ENCODE measurements around the gene CXADR. TPM values are rescaled to one million over a fixed set of nuclear protein-coding genes. Genes with fewer than 3 reads are reported as not detected.
"Not testable (repeated sequence)": the region's sequence is repeated elsewhere in the genome, so short reads cannot be mapped to it uniquely, and the experiment has no call there.

Gene CXADR
- total and polyA plus RNA-seq, 9 donors = 0.32 to 3.6 (median 0.59) TPM

DNA sequence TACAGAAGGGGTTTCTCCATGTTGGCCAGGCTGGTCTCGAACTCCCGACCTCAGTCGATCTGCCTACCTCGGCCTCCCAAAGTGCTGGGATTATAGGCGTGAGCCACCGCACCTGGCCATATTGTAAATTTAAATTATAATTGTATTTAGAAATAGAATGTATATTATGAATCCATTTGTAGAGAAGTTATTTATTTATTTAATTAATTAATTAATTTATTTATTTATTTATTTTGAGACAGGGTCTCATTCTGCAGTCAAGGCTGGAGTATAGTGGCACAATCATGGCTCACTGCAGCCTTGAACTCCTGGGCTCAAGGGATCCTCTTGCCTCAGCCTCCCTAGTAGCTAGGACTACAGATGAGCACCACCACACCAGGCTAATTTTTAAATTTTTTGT is 34.7 kb upstream of the CXADR start:
- H3K27me3 ChIP-seq (ENCODE audit: control insufficient read depth, insufficient read depth, low read length) = not testable (repeated sequence)
- no CpG with 5 or more reads among the region's 6 CpGs for WGBS (ENCODE audit: insufficient coverage)

DNA sequence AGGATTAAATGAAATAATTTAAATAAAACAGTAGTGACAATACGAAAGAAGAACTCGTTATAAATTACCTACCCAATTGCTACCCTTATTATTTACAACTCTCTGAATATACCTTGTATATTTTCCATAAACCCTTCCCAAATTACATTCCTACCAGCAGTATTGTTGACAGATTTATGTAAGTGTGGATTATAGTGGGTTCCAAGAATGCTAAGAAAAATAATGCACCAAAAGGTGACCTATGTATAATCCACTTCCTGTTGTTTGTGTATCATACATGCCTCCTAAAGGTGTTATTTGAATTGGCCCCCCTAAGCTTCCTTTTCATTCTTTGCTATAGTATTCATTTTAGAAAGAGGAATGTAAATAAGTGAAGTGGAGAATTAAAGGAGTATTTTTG is 33.2 kb upstream of the CXADR start:
- Histone ChIP-seq H3K9me3 (replicated peaks; ENCODE audit: control insufficient read depth, low read depth, low read length) (no peaks in the 10 kb centered on the region), H3K27ac (ENCODE audit: low read length) (no peak overlapping the region), H3K36me3 (ENCODE audit: control insufficient read depth, insufficient read depth, low read length) (no peaks in the 10 kb centered on the region), H3K4me1 (ENCODE audit: control insufficient read depth, insufficient read depth, low read length) (no peaks in the 10 kb centered on the region), H3K4me3 (ENCODE audit: low read length) (no peak overlapping the region), H3K27me3 (ENCODE audit: control insufficient read depth, insufficient read depth, low read length) (no peaks in the 10 kb centered on the region)
- no CpG with 5 or more reads among the region's 2 CpGs for WGBS (ENCODE audit: insufficient coverage)
- no peak for DNase-seq

More for the DNA sequence above, 34.7 kb upstream of the CXADR start:
- DNase-seq; H3K27ac ChIP-seq (ENCODE audit: low read length); H3K4me1 ChIP-seq (ENCODE audit: control insufficient read depth, insufficient read depth, low read length); H3K4me3 ChIP-seq (ENCODE audit: low read length); H3K36me3 ChIP-seq (ENCODE audit: control insufficient read depth, insufficient read depth, low read length); H3K9me3 ChIP-seq (replicated peaks; ENCODE audit: control insufficient read depth, low read depth, low read length): not testable (repeated sequence)

DNA sequence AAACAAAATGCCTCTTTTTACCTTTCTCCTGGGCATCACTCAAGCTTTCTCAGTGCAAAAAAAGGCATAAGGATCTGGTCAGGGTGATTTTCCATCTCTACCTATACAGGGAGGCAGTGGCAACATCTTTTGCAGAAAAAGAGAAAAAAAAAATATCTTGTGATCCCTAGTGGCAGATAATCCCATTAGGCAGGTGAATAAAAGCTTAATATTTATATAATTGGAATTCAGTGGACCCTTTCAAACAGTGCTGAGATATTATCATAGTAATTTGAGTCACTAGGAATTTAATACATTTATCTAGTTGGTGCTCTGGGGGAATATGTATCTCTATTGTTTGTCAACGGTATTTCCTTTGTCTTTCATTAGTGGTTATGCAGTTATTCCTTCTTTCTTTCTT is 29.9 kb upstream of the CXADR start:
- no peaks in the 10 kb centered on the region for H3K36me3 ChIP-seq (ENCODE audit: control insufficient read depth, insufficient read depth, low read length)
- WGBS (ENCODE audit: insufficient coverage) = no CpG with 5 or more reads among the region's 1 CpG
- no peaks in the 10 kb centered on the region for H3K27me3 ChIP-seq (ENCODE audit: control insufficient read depth, insufficient read depth, low read length)
- DNase-seq = no peak
- H3K4me1 ChIP-seq (ENCODE audit: control insufficient read depth, insufficient read depth, low read length) = no peaks in the 10 kb centered on the region
- no peak overlapping the region for H3K27ac ChIP-seq (ENCODE audit: low read length)
- H3K4me3 ChIP-seq (ENCODE audit: low read length) = no peak overlapping the region
- H3K9me3 ChIP-seq (replicated peaks; ENCODE audit: control insufficient read depth, low read depth, low read length) = no peaks in the 10 kb centered on the region

DNA sequence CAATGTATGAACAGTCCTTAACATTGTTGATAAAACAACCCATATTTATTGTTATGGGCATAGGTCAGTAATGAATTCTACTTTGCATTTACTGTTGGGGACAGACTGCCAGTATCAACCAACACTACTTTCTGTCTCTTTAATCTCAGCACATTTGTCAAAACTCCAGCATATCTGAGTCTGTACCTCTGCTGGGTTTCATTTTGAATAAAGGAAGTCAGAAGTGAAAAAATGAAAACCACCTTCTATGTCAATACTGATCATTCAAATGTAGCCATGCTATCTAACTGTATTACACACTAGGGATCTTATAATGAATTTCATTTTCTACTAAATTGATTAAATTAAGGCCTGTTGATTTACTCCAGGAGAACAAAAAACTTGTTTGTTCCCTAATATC is 24.2 kb upstream of the CXADR start:
- Histone ChIP-seq H3K4me3 (ENCODE audit: low read length) (no peak overlapping the region), H3K36me3 (ENCODE audit: control insufficient read depth, insufficient read depth, low read length) (no peaks in the 10 kb centered on the region), H3K9me3 (replicated peaks; ENCODE audit: control insufficient read depth, low read depth, low read length) (no peaks in the 10 kb centered on the region), H3K27ac (ENCODE audit: low read length) (no peak overlapping the region), H3K4me1 (ENCODE audit: control insufficient read depth, insufficient read depth, low read length) (no peaks in the 10 kb centered on the region), H3K27me3 (ENCODE audit: control insufficient read depth, insufficient read depth, low read length) (no peaks in the 10 kb centered on the region)
- DNase-seq = no peak

DNA sequence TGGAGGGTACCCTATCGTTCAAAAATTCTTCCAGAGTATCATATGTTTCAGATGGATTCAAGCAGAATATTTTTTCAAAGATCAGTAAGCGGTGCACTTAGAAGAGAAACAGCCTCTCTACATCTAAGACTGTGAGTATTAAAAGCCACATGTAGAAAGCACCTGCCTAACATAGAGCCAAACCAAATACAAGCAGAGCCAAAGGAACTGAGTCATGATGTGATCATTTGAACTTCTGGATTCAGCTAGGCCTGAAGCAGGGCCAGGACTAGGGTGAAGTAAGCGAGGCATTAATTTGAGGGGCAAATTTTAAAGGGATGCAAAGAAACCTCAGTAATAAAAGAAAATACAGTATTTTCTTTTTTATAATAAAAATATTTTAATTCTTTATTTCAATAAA is 23.3 kb upstream of the CXADR start:
- not testable (repeated sequence) for H3K4me1 ChIP-seq (ENCODE audit: control insufficient read depth, insufficient read depth, low read length); H3K4me3 ChIP-seq (ENCODE audit: low read length); H3K27ac ChIP-seq (ENCODE audit: low read length); H3K27me3 ChIP-seq (ENCODE audit: control insufficient read depth, insufficient read depth, low read length); H3K36me3 ChIP-seq (ENCODE audit: control insufficient read depth, insufficient read depth, low read length); DNase-seq; H3K9me3 ChIP-seq (replicated peaks; ENCODE audit: control insufficient read depth, low read depth, low read length)
- WGBS (ENCODE audit: insufficient coverage) = no CpG with 5 or more reads among the region's 3 CpGs

DNA sequence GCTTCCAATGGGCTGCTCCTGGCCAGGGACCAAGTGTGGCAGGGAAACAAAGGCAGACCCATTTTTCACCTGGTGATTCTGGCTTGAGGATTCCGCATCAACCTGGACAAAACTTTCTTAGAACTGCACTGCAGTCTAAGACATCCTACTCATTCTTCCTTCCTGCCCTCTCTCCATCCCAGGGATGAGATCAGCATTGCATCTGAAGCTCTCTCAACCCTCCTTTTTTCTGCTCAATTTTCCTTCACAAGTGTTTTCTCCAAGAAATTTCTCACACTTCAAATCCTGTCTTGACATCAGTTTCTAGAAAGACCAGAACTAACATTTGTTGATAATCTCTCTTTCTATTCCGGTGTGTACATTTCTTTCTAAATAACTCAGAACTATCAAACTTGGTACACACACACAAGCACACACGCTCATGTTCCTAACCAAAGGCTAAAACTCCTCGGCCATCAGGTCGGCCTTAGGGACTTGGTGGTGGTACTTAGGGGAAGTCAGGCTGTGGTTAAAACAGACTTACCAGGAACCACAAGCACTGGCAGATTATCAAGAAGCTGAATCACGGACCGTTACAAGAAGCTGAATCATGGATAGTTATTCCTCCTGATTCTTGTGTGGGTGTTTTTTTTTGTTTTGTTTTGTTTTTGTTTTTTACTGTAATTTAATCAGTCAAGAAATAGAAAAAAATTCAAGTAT is 21.0 kb upstream of the CXADR start:
- WGBS (ENCODE audit: insufficient coverage) = 73% methylated on average over 2 of the region's 7 CpGs

DNA sequence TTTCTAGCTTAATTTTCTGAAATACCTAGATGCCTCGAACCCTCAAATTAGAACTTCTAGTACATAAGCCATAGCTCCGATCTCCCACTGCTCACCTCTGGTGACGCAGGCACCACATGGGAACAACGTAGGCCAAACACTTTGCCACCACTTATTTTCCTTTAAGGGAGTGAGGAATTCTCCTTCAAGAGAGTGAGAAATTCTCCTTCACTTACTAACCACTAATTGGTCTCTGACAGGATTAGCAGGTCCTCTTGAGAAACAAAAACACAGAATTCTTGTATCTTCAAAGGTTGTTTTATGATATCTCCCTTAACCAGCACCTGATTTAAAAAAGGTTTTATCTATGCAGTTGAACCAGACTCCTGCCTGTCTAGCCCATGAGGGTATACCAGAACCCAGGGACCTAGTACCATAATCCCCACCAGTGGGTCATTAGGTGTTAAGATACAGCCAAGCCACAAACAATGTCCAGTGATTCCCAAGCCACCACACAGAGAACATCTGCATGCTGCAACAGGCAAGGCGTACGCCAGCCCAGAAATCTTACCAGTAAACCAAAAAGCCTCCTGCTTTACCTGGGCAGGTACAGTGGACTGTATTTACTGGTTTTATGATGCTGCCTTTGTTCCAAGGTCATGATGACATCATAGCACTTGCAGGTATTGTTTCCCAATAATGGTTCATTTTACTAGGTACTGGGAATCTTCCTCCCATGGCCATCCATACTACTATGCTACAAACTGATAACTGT is 20.3 kb upstream of the CXADR start:
- Histone ChIP-seq H3K27me3 (ENCODE audit: control insufficient read depth, insufficient read depth, low read length) (no peaks in the 10 kb centered on the region), H3K9me3 (replicated peaks; ENCODE audit: control insufficient read depth, low read depth, low read length) (no peaks in the 10 kb centered on the region), H3K4me1 (ENCODE audit: control insufficient read depth, insufficient read depth, low read length) (no peaks in the 10 kb centered on the region), H3K4me3 (ENCODE audit: low read length) (no peak overlapping the region), H3K27ac (ENCODE audit: low read length) (no peak overlapping the region), H3K36me3 (ENCODE audit: control insufficient read depth, insufficient read depth, low read length) (no peaks in the 10 kb centered on the region)
- no peak for DNase-seq
- WGBS (ENCODE audit: insufficient coverage) = no CpG with 5 or more reads among the region's 6 CpGs

More for the DNA sequence above, 21.0 kb upstream of the CXADR start:
- H3K4me3 ChIP-seq (ENCODE audit: low read length) = no peak overlapping the region
- no peaks in the 10 kb centered on the region for H3K9me3 ChIP-seq (replicated peaks; ENCODE audit: control insufficient read depth, low read depth, low read length)
- H3K27me3 ChIP-seq (ENCODE audit: control insufficient read depth, insufficient read depth, low read length) = no peaks in the 10 kb centered on the region
- H3K4me1 ChIP-seq (ENCODE audit: control insufficient read depth, insufficient read depth, low read length) = no peaks in the 10 kb centered on the region
- no peak overlapping the region for H3K27ac ChIP-seq (ENCODE audit: low read length)
- DNase-seq = no peak
- H3K36me3 ChIP-seq (ENCODE audit: control insufficient read depth, insufficient read depth, low read length) = no peaks in the 10 kb centered on the region

DNA sequence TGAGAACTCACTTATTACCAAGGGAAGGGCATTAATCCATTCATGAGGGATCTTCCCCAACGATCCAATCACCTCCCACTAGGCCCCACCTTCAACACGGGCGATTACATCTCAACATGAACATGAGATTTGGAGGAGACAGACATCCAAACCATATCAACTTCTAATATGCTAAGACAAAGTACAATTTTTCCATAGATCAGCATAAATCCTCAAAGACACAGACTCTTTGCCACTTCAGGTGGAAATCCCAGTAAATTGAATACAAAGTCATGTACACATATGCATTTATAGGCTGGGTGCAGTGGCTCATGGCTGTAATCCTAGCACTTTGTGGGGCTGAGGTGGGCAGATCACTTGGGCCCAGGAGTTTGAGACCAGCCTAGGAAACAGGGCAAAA is 18.8 kb upstream of the CXADR start:
- Histone ChIP-seq H3K36me3 (ENCODE audit: control insufficient read depth, insufficient read depth, low read length) (no peaks in the 10 kb centered on the region), H3K4me3 (ENCODE audit: low read length) (no peak overlapping the region), H3K27ac (ENCODE audit: low read length) (no peak overlapping the region), H3K4me1 (ENCODE audit: control insufficient read depth, insufficient read depth, low read length) (no peaks in the 10 kb centered on the region), H3K9me3 (replicated peaks; ENCODE audit: control insufficient read depth, low read depth, low read length) (no peaks in the 10 kb centered on the region), H3K27me3 (ENCODE audit: control insufficient read depth, insufficient read depth, low read length) (no peaks in the 10 kb centered on the region)
- 80% methylated on average over 2 of the region's 3 CpGs for WGBS (ENCODE audit: insufficient coverage)
- DNase-seq = no peak

DNA sequence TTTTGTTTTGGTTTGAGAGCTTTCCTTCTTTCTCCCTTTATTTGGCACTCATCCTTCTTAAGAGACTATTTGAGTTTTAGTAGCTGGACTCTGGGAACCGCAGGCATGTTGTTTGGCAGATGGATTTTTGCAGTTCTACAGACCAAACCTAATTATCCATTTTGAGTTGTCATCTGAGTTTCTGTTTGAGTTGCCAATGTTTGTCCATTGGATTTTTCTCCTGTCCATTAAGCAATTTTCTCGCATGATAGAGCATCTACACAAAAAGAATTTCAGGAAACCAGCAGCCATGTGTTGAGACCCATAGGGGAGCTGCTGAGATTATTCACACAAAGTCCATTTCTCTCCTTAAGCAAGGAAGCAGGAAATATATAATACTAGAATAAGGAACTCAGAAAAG is 17.2 kb upstream of the CXADR start:
- no peak for DNase-seq
- H3K9me3 ChIP-seq (replicated peaks; ENCODE audit: control insufficient read depth, low read depth, low read length) = no peaks in the 10 kb centered on the region
- WGBS (ENCODE audit: insufficient coverage) = no CpG with 5 or more reads among the region's 2 CpGs
- H3K4me3 ChIP-seq (ENCODE audit: low read length) = no peak overlapping the region
- H3K27me3 ChIP-seq (ENCODE audit: control insufficient read depth, insufficient read depth, low read length) = no peaks in the 10 kb centered on the region
- H3K4me1 ChIP-seq (ENCODE audit: control insufficient read depth, insufficient read depth, low read length) = no peaks in the 10 kb centered on the region
- no peak overlapping the region for H3K27ac ChIP-seq (ENCODE audit: low read length)
- no peaks in the 10 kb centered on the region for H3K36me3 ChIP-seq (ENCODE audit: control insufficient read depth, insufficient read depth, low read length)

DNA sequence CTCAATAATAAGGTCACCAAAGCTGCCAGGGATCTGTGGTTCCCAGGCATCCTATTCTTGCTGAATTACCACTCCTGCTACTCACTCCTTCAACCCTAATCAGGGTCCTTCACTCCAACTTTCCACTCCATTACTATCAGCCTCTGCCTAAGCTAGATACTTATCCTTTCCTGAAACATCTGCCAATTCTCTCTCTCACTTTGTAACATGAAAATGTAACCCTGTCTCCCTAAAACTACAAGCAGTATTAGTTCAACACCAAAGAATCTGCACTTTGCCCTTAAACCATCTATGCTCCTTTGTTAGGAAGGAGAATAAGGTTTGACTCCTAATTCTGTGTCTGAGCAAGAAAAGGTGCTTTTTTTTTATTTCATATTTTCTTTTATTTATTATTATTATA is 15.5 kb upstream of the CXADR start:
- no peaks in the 10 kb centered on the region for H3K9me3 ChIP-seq (replicated peaks; ENCODE audit: control insufficient read depth, low read depth, low read length)
- DNase-seq = no peak
- no peak overlapping the region for H3K27ac ChIP-seq (ENCODE audit: low read length)
- no peak overlapping the region for H3K4me3 ChIP-seq (ENCODE audit: low read length)
- H3K27me3 ChIP-seq (ENCODE audit: control insufficient read depth, insufficient read depth, low read length) = no peaks in the 10 kb centered on the region
- H3K36me3 ChIP-seq (ENCODE audit: control insufficient read depth, insufficient read depth, low read length) = no peaks in the 10 kb centered on the region
- no peaks in the 10 kb centered on the region for H3K4me1 ChIP-seq (ENCODE audit: control insufficient read depth, insufficient read depth, low read length)

Measured in muscle of leg (tissue), 11 donors.